Mammary microvascular endothelial cell (primary cell): ENCODE results near the gene TCF7. TPM values are rescaled to one million over a fixed set of nuclear protein-coding genes. Genes with fewer than 3 reads are reported as not detected.

Experiments
- total RNA-seq: library from RNA; depleted of rRNA; stranded (reverse); fragments of >200 nt; gene quantifications from 2 replicates; pipeline ENCODE4 v1.2.3, GENCODE V29; 2015

The TCF7 gene
- total RNA-seq: 0.20 and 0.64 TPM in 2 replicates

GRCh38 chr5:134113902-134114875 is at the start of gene TCF7:
TSS of gene TCF7 (plus strand) at chr5:134114681. CDS start at chr5:134114907, 226 bp downstream.

GRCh38 chr5:134176511-134177368 is 62.3 kb downstream of the TCF7 start, which contains the start of gene SKP1:
TSS of gene SKP1 (minus strand) at chr5:134176950. CDS start at chr5:134174022, 2,928 bp downstream.

Other genes with a start within 250 kb of the TCF7 start
- gene C5orf15, start 146.1 kb upstream of the TCF7 start, total RNA-seq: 34.6 and 36.3 TPM in 2 replicates
- 274 and 275 TPM in 2 replicates for gene VDAC1, start 109.7 kb upstream of the TCF7 start, total RNA-seq
- 293 and 312 TPM in 2 replicates for gene SKP1, start 62.3 kb downstream of the TCF7 start, total RNA-seq
- 189 and 203 TPM in 2 replicates for gene PPP2CA, start 111.4 kb downstream of the TCF7 start, total RNA-seq